Mesendoderm (in vitro differentiated cells): Measurements from ENCODE around the gene MCCD1.

Experiments used
- DNase-seq: peaks from one replicate; pipeline ENCODE4 v3.0.0; 2013
- H2AK5ac ChIP-seq: 2 replicates; pipeline ENCODE4 v1.6.1; 2013; ENCODE audit warnings: low read length, inconsistent platforms
- H2BK120ac ChIP-seq: 2 replicates; pipeline ENCODE4 v1.6.1; 2013; ENCODE audit warnings: low read depth, mild to moderate bottlenecking, low read length, moderate library complexity, mixed read lengths
- H2BK15ac ChIP-seq: replicated peaks from 2 replicates; pipeline ENCODE4 v1.6.1; 2013; ENCODE audit warnings: low read depth, mild to moderate bottlenecking, moderate library complexity
- H2BK5ac ChIP-seq: 2 replicates; pipeline ENCODE4 v1.6.1; 2013; ENCODE audit warnings: low read length, inconsistent platforms
- H3K18ac ChIP-seq: 2 replicates; pipeline ENCODE4 v1.6.1; 2013; ENCODE audit warnings: mild to moderate bottlenecking, low read length, mixed read lengths
- H3K23ac ChIP-seq: one replicate; pipeline ENCODE4 v1.6.1; 2013; ENCODE audit warnings: low read length
- H3K27ac ChIP-seq: 2 replicates; pipeline ENCODE4 v1.5.1; 2013; ENCODE audit warnings: low read depth, mild to moderate bottlenecking, inconsistent platforms, low read length, moderate library complexity
- H3K27me3 ChIP-seq: 2 replicates; pipeline ENCODE4 v1.6.1; 2013; ENCODE audit warnings: low read length, control low read depth, mild to moderate bottlenecking, inconsistent platforms; ENCODE audit not compliant: insufficient read depth, poor library complexity
- H3K36me3 ChIP-seq: 2 replicates; pipeline ENCODE4 v1.6.1; 2013; ENCODE audit warnings: low read length, inconsistent platforms; ENCODE audit not compliant: control insufficient read depth, insufficient read depth
- H3K4ac ChIP-seq: one replicate; pipeline ENCODE4 v1.6.1; 2013; ENCODE audit warnings: low read depth, mild to moderate bottlenecking, low read length, moderate library complexity
- H3K4me1 ChIP-seq: 2 replicates; pipeline ENCODE4 v1.6.1; 2013; ENCODE audit warnings: low read depth, low read length, inconsistent platforms; ENCODE audit not compliant: control insufficient read depth
- H3K4me2 ChIP-seq: 2 replicates; pipeline ENCODE4 v1.6.1; 2013; ENCODE audit warnings: low read length
- H3K4me3 ChIP-seq: 2 replicates; pipeline ENCODE4 v1.5.1; 2013; ENCODE audit warnings: mild to moderate bottlenecking, low read length
- H3K56ac ChIP-seq: one replicate; pipeline ENCODE4 v1.6.1; 2013; ENCODE audit warnings: low read length
- H3K79me1 ChIP-seq: 2 replicates; pipeline ENCODE4 v1.6.1; 2013; ENCODE audit warnings: low read length, inconsistent platforms
- H3K79me2 ChIP-seq: 2 replicates; pipeline ENCODE4 v1.6.1; 2013; ENCODE audit warnings: mild to moderate bottlenecking, low read length; ENCODE audit not compliant: control insufficient read depth, insufficient read depth
- H3K9ac ChIP-seq: 2 replicates; pipeline ENCODE4 v1.6.1; 2013; ENCODE audit warnings: low read length, inconsistent platforms
- H4K5ac ChIP-seq: one replicate; pipeline ENCODE4 v1.6.1; 2013; ENCODE audit warnings: low read length
- H4K8ac ChIP-seq: one replicate; pipeline ENCODE4 v1.6.1; 2013; ENCODE audit warnings: low read depth, mild to moderate bottlenecking, control low read depth, low read length, moderate library complexity
- WGBS: extraction: QIAGEN DNeasy Blood & Tissue Kit; methylation state at CpG from one replicate; pipeline ENCODE4 v1.1.7; 2013; ENCODE audit warnings: low lambda C conversion rate, missing lambda C conversion rate; ENCODE audit not compliant: insufficient coverage; ENCODE audit errors: extremely low coverage; 5-methylcytosine and 5-hydroxymethylcytosine counted together

MCCD1 gene

GRCh38 chr6:31559958-31560696, 31.4 kb downstream of the MCCD1 start:
- Histone ChIP-seq H3K4ac (no peak overlapping the region), H3K18ac (no peak overlapping the region), H3K4me1 (peaks cover 7% of the 10 kb centered on the region), H3K4me3 (no peak overlapping the region), H2AK5ac (no peak overlapping the region), H3K9ac (no peak overlapping the region), H2BK5ac (peak overlapping the region; percentile 67), H3K27ac (peak overlapping the region; percentile 26), H4K5ac (no peak overlapping the region), H3K27me3 (no peaks in the 10 kb centered on the region), H2BK120ac (peak overlapping the region; percentile 7), H4K8ac (no peak overlapping the region), H3K79me2 (no peaks in the 10 kb centered on the region), H3K36me3 (peaks cover 6% of the 10 kb centered on the region), H3K79me1 (no peaks in the 10 kb centered on the region), H3K23ac (no peak overlapping the region), H3K56ac (peak overlapping the region; percentile 0), H3K4me2 (no peak overlapping the region), H2BK15ac (no peak overlapping the region)
- DNase-seq, result peak; percentile 83
- no CpG with 5 or more reads among the region's 7 CpGs for WGBS

GRCh38 chr6:31560697-31561058, 31.9 kb downstream of the MCCD1 start:
- Histone ChIP-seq H3K36me3 (peaks cover 6% of the 10 kb centered on the region), H2AK5ac (no peak overlapping the region), H3K79me2 (no peaks in the 10 kb centered on the region), H3K4me2 (no peak overlapping the region), H3K18ac (no peak overlapping the region), H3K4me1 (peaks cover 7% of the 10 kb centered on the region), H3K79me1 (no peaks in the 10 kb centered on the region), H3K27ac (no peak overlapping the region), H3K56ac (no peak overlapping the region), H4K5ac (no peak overlapping the region), H3K9ac (no peak overlapping the region), H2BK15ac (no peak overlapping the region), H2BK120ac (no peak overlapping the region), H4K8ac (no peak overlapping the region), H2BK5ac (no peak overlapping the region), H3K4me3 (no peak overlapping the region), H3K27me3 (no peaks in the 10 kb centered on the region), H3K4ac (no peak overlapping the region), H3K23ac (no peak overlapping the region)
- DNase-seq, result no peak

- H4K5ac ChIP-seq, result no peak overlapping the region
- H3K23ac ChIP-seq, result no peak overlapping the region
- WGBS, result no CpG with 5 or more reads among the region's 9 CpGs
- no peak overlapping the region for H2BK5ac ChIP-seq
- H4K8ac ChIP-seq, result no peak overlapping the region
- no peaks in the 10 kb centered on the region for H3K79me1 ChIP-seq
- H2BK15ac ChIP-seq, result no peak overlapping the region
- no peaks in the 10 kb centered on the region for H3K4me1 ChIP-seq
- DNase-seq, result peak; percentile 67
- no peak overlapping the region for H3K4ac ChIP-seq
- H3K27me3 ChIP-seq, result no peaks in the 10 kb centered on the region
- no peak overlapping the region for H3K9ac ChIP-seq
- no peak overlapping the region for H3K27ac ChIP-seq
- H3K36me3 ChIP-seq, result no peaks in the 10 kb centered on the region
- H3K79me2 ChIP-seq, result no peaks in the 10 kb centered on the region
- no peak overlapping the region for H3K18ac ChIP-seq
- H3K4me2 ChIP-seq, result no peak overlapping the region
- H3K56ac ChIP-seq, result no peak overlapping the region
- no peak overlapping the region for H2AK5ac ChIP-seq
- no peak overlapping the region for H3K4me3 ChIP-seq
- no peak overlapping the region for H2BK120ac ChIP-seq
Observed at GRCh38 chr6:31567531-31568370, 39.0 kb downstream of the MCCD1 start.

- Histone ChIP-seq H3K79me2 (no peaks in the 10 kb centered on the region), H3K4me3 (no peak overlapping the region), H4K5ac (no peak overlapping the region), H3K4ac (no peak overlapping the region), H3K27me3 (no peaks in the 10 kb centered on the region), H3K9ac (no peak overlapping the region), H2BK120ac (no peak overlapping the region), H3K56ac (no peak overlapping the region), H2AK5ac (no peak overlapping the region), H3K36me3 (no peaks in the 10 kb centered on the region), H2BK15ac (no peak overlapping the region), H3K4me2 (no peak overlapping the region), H3K23ac (no peak overlapping the region), H4K8ac (no peak overlapping the region), H3K27ac (no peak overlapping the region), H3K18ac (no peak overlapping the region), H2BK5ac (no peak overlapping the region), H3K4me1 (no peaks in the 10 kb centered on the region), H3K79me1 (no peaks in the 10 kb centered on the region)
- no peak for DNase-seq
- WGBS, result no CpG with 5 or more reads among the region's 3 CpGs
Observed at GRCh38 chr6:31568537-31568961, 39.8 kb downstream of the MCCD1 start.

GRCh38 chr6:31569861-31570536, 41.2 kb downstream of the MCCD1 start:
- Histone ChIP-seq H3K4me3 (no peak overlapping the region), H2BK120ac (no peak overlapping the region), H3K27ac (no peak overlapping the region), H3K18ac (no peak overlapping the region), H3K36me3 (no peaks in the 10 kb centered on the region), H3K4me2 (no peak overlapping the region), H4K5ac (no peak overlapping the region), H3K79me1 (no peaks in the 10 kb centered on the region), H3K79me2 (no peaks in the 10 kb centered on the region), H3K4me1 (no peaks in the 10 kb centered on the region), H2BK15ac (no peak overlapping the region), H2AK5ac (no peak overlapping the region), H3K27me3 (no peaks in the 10 kb centered on the region), H2BK5ac (no peak overlapping the region), H4K8ac (no peak overlapping the region), H3K4ac (no peak overlapping the region), H3K23ac (no peak overlapping the region), H3K56ac (no peak overlapping the region), H3K9ac (no peak overlapping the region)
- DNase-seq, result no peak
- no CpG with 5 or more reads among the region's 1 CpG for WGBS
